Inflammatory macrophage treated with lipopolysaccharide for 4 hours (primary cell): ENCODE data around the gene IL1RAPL1.

ENCODE experiments used
- DNase-seq: peaks from one replicate; pipeline ENCODE4 v3.0.0-alpha.2; 2020

Gene IL1RAPL1

GRCh38 chrX:28802625-28803024 lies 215.4 kb downstream of the IL1RAPL1 start:
- DNase-seq, result no peak

GRCh38 chrX:28835991-28836390 lies 248.7 kb downstream of the IL1RAPL1 start:
- DNase-seq, result no peak

- no peak for DNase-seq
Measured at GRCh38 chrX:28843817-28844216, 256.6 kb downstream of the IL1RAPL1 start.

- DNase-seq, result no peak
Measured at GRCh38 chrX:28847423-28847822, 260.2 kb downstream of the IL1RAPL1 start.

GRCh38 chrX:28848707-28849106 lies 261.5 kb downstream of the IL1RAPL1 start:
- no peak for DNase-seq

- no peak for DNase-seq
Measured at GRCh38 chrX:28850955-28851354, 263.7 kb downstream of the IL1RAPL1 start.

GRCh38 chrX:28851871-28852270 lies 264.6 kb downstream of the IL1RAPL1 start:
- no peak for DNase-seq

GRCh38 chrX:28854637-28855036 lies 267.4 kb downstream of the IL1RAPL1 start:
- no peak for DNase-seq

GRCh38 chrX:28876408-28876807 lies 289.2 kb downstream of the IL1RAPL1 start:
- no peak for DNase-seq

- DNase-seq, result no peak
Measured at GRCh38 chrX:28876901-28877300, 289.7 kb downstream of the IL1RAPL1 start.

GRCh38 chrX:28880136-28880535 lies 292.9 kb downstream of the IL1RAPL1 start:
- DNase-seq, result no peak

- DNase-seq, result no peak
Measured at GRCh38 chrX:28884823-28885222, 297.6 kb downstream of the IL1RAPL1 start.

GRCh38 chrX:28888416-28888815 lies 301.2 kb downstream of the IL1RAPL1 start:
- no peak for DNase-seq

- no peak for DNase-seq
Measured at GRCh38 chrX:28889591-28890090, 302.4 kb downstream of the IL1RAPL1 start.

GRCh38 chrX:28901637-28902036 lies 314.4 kb downstream of the IL1RAPL1 start:
- no peak for DNase-seq

GRCh38 chrX:28910487-28910886 lies 323.2 kb downstream of the IL1RAPL1 start:
- no peak for DNase-seq

- DNase-seq, result no peak
Measured at GRCh38 chrX:28920153-28920943, 333.1 kb downstream of the IL1RAPL1 start.

- DNase-seq, result no peak
Measured at GRCh38 chrX:28922106-28922505, 334.9 kb downstream of the IL1RAPL1 start.

GRCh38 chrX:28946846-28947245 lies 359.6 kb downstream of the IL1RAPL1 start:
- no peak for DNase-seq

- no peak for DNase-seq
Measured at GRCh38 chrX:28960063-28960462, 372.8 kb downstream of the IL1RAPL1 start.

- no peak for DNase-seq
Measured at GRCh38 chrX:28966331-28966730, 379.1 kb downstream of the IL1RAPL1 start.

GRCh38 chrX:28969126-28969525 lies 381.9 kb downstream of the IL1RAPL1 start:
- DNase-seq, result no peak

GRCh38 chrX:28979877-28980276 lies 392.6 kb downstream of the IL1RAPL1 start:
- no peak for DNase-seq

- no peak for DNase-seq
Measured at GRCh38 chrX:28981952-28982351, 394.7 kb downstream of the IL1RAPL1 start.

- DNase-seq, result no peak
Measured at GRCh38 chrX:28988246-28988645, 401.0 kb downstream of the IL1RAPL1 start.
